Retinal pigment epithelial cell (primary cell): ENCODE data around the gene GCG.

Experiments
- DNase-seq: peaks from one replicate; pipeline ENCODE4 v3.0.0-alpha.2; 2010; ENCODE audit warnings: low read depth
- H3K4me3 ChIP-seq: 2 replicates; pipeline ENCODE4 v1.5.1; 2011; ENCODE audit warnings: mild to moderate bottlenecking, low read length, control low read depth, moderate library complexity
- TF ChIP-seq, protein P1 (sequence below): conservative IDR thresholded peaks from 2 replicates; pipeline ENCODE4 v1.5.1; 2011; ENCODE audit warnings: low read depth, low read length, control low read depth, inconsistent platforms

Gene GCG

DNA sequence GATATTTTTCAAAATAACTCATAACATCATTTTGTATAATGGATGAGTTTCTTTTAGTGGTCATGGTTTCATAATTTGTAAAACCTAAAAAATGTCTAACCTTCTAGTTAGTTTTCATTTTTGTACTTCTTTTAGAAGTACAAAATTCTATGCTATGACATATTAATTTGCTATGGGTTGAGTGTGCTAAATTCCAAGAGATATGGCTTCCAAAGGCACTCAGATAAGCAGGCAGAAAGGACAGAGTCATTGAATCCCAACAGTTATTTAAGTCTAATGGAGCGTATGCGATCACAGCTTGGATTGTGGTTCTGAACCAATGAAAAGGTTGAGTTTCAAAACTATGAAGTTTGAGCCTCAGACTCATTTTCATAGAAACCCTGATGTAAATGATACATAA lies 37.0 kb downstream of the GCG start:
- DNase-seq = no peak
- H3K4me3 ChIP-seq = no peak overlapping the region
- TF ChIP-seq, protein P1, sequence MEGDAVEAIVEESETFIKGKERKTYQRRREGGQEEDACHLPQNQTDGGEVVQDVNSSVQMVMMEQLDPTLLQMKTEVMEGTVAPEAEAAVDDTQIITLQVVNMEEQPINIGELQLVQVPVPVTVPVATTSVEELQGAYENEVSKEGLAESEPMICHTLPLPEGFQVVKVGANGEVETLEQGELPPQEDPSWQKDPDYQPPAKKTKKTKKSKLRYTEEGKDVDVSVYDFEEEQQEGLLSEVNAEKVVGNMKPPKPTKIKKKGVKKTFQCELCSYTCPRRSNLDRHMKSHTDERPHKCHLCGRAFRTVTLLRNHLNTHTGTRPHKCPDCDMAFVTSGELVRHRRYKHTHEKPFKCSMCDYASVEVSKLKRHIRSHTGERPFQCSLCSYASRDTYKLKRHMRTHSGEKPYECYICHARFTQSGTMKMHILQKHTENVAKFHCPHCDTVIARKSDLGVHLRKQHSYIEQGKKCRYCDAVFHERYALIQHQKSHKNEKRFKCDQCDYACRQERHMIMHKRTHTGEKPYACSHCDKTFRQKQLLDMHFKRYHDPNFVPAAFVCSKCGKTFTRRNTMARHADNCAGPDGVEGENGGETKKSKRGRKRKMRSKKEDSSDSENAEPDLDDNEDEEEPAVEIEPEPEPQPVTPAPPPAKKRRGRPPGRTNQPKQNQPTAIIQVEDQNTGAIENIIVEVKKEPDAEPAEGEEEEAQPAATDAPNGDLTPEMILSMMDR = no peak

DNA sequence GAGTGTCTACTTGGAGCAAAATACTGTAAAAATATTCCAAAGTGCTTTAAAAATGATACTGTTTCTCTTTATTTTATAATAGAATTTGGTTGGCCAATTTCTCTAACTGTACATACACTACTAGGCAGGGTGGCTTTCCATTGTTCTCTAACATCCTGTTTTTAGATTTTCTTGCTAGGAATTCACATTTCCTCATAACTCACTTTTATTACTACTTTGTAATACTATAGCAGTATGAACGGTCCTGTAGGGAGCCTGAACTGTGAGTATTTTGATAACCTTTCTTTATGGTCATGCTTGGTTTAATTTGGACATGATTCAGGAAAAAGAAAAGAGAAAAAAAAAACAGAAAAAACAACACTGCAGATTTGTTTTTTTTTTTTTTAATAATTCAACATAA lies 37.8 kb downstream of the GCG start:
- DNase-seq = no peak
- no peak overlapping the region for H3K4me3 ChIP-seq
- TF ChIP-seq, protein P1 = no peak

DNA sequence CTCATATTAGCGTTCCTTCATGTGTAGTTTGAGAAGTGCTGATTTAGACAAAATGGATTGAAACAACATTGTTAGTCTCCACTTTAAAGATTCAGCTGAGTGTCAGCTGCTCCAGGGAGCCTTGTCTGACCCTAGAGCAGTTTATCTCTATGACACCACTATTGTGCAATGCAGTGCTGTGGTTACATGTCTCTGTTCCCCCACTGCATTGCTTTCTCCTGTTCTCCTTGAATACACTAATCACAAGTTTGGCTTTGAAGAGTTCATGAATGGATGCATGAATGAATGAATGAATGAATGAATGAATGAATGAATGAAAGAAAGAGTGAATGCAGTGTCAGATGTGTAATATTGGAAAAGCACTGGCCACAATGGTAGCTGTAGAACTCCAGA lies 38.3 kb downstream of the GCG start:
- H3K4me3 ChIP-seq = no peak overlapping the region
- TF ChIP-seq, protein P1 = no peak
- no peak for DNase-seq

DNA sequence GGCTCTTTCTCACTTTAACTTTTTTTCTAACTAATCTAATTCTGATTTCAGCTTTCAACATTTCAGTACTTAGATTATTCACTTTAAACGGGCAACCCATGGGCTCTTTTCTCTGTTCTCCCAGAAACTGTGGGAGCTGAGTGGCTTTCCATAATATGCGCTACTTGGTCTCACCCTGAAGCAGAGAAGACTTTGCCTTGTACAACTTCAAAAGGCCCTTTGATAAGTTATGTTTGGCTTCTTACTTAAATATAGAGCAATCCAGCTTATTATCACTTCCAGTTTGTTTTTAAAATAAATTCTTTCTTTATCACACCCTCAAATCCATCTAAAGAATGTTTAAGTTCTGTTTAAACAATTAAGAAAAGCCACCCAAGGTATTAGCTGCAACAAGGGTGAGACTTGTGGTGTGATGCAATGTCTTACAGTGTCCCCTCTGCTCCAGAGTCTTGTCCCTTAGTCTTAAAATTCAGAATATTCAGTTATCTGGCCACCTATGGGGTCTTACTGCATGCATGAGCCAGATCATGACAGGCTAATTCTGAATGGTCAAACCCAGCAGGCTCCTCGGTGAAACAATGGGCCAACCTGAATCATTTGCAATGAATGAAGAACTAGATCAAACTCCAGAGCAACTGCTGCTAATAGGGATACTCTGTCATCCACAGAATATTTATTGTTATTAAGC lies 38.8 kb downstream of the GCG start:
- DNase-seq = no peak
- TF ChIP-seq, protein P1 = no peak
- H3K4me3 ChIP-seq = no peak overlapping the region

DNA sequence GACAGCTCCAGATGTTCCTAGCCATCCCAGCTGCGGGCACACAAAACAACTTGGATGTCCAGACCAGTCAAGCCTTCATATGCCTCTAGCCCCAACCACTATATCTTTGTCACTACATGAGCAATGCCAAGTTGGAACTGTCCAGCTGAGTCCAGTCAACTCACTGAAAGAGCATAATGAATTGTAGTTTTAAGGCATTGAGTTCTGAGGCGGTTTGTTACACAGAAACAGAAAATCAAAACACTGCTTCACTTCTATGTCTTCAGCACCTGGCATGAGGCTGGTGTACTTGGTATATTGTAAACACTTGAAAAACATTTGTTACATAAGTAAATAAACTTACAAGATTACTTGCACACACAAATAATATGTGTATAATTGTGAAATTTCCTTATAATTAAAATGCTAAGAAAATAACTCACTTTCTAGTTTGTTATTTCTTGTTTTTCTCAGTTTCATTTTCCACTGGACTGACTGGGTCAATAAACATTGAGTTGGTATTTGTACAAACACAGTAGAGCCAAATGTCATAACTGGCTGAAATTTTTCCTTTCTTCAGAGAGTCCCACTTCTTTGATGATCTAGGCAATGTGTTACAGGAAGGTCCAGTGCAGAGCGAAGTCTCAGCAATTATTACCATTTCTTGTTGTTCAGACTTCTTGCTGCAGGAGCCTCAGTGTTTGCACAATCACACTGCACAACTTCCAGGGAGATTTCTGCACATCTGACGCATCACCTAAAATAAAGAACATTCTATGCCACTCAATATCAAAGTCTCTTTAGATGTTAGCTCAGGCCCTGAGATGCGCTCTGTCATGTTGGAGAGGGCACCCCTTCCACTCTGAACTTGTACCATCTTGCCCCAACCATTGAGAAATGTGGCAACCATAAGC lies 39.8 kb downstream of the GCG start:
- TF ChIP-seq, protein P1 = no peak
- no peak overlapping the region for H3K4me3 ChIP-seq
- DNase-seq = no peak

DNA sequence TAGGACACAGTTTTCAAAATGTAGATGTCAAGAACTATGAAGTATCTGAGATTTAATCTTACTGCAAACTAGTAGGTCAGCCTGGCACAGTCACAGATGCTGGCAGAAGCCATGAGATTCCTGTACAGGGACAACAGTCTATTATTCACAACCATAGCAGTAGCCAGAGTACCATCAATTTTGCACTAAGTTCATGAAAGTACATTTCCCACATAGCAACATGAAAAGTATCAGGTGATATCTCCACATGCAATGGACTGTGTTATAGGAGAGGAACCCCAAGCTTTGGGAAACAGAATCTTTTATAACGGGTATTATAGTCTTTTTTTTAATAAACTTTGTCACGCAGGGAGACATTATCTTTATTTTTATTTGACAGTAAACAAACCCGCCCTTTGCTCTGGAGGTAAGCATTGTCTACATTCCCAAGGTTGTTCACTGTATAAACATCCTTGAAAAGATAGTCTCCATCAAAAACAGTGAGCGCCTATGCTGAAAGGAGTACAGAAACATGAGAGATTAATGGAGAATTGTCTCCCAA lies 44.6 kb downstream of the GCG start:
- no peak for DNase-seq
- TF ChIP-seq, protein P1 = no peak
- H3K4me3 ChIP-seq = no peak overlapping the region
